NB4 (cell line): Measurements from ENCODE around the gene FOXF1.

Experiments
- MYC ChIP-seq: IDR thresholded peaks from 2 replicates; pipeline ENCODE4 v1.6.1; 2011; ENCODE audit warnings: low read depth, low read length
- POLR2A ChIP-seq: IDR thresholded peaks from 2 replicates; pipeline ENCODE4 v1.6.1; 2011; ENCODE audit warnings: mild to moderate bottlenecking; ENCODE audit not compliant: insufficient read length; ENCODE audit errors: extremely low read depth
- TF ChIP-seq, protein P1 (sequence below): IDR thresholded peaks from one replicate; pipeline ENCODE4 v1.5.1; 2012; ENCODE audit warnings: low read depth, low read length
- TF ChIP-seq, protein P2 (sequence below): IDR thresholded peaks from 2 replicates; pipeline ENCODE4 v1.6.1; 2011; ENCODE audit warnings: low read depth, low read length

DNA sequence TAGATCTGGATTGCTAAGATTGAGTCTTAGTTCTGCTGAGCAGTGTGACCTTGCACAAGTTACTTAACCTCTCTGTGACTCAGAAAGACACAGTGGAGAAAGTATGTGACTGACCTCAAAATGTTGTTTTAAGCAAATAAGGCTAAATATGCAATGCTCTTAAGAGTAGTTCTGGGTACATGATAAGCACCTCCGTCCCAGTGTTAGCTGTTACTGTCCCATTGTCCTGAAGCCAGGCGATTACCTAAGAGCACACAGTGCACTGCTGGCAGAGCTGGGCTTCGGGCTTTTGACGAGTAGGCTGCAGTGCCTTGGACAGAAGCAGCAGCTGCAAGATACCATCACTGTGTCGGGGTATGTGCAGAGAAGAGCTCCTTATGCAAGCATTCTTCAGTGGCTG lies 32.7 kb upstream of the FOXF1 start:
- TF ChIP-seq MYC (no peak), POLR2A (no peak)
- TF ChIP-seq, protein P1, sequence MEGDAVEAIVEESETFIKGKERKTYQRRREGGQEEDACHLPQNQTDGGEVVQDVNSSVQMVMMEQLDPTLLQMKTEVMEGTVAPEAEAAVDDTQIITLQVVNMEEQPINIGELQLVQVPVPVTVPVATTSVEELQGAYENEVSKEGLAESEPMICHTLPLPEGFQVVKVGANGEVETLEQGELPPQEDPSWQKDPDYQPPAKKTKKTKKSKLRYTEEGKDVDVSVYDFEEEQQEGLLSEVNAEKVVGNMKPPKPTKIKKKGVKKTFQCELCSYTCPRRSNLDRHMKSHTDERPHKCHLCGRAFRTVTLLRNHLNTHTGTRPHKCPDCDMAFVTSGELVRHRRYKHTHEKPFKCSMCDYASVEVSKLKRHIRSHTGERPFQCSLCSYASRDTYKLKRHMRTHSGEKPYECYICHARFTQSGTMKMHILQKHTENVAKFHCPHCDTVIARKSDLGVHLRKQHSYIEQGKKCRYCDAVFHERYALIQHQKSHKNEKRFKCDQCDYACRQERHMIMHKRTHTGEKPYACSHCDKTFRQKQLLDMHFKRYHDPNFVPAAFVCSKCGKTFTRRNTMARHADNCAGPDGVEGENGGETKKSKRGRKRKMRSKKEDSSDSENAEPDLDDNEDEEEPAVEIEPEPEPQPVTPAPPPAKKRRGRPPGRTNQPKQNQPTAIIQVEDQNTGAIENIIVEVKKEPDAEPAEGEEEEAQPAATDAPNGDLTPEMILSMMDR: no peak
- TF ChIP-seq, protein P2, sequence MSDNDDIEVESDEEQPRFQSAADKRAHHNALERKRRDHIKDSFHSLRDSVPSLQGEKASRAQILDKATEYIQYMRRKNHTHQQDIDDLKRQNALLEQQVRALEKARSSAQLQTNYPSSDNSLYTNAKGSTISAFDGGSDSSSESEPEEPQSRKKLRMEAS: no peak
